Uterus (tissue), 4 donors: ENCODE data around the gene SLC17A4. TPM values are rescaled to one million over a fixed set of nuclear protein-coding genes. Genes with fewer than 3 reads are reported as not detected.

Experiments used
- DNase-seq, 2 donors: peaks; one replicate each; pipeline ENCODE4 v3.0.0-alpha.2; 2019 to 2020
- H3K27ac ChIP-seq, 2 donors: fragments of 200-600 bp; sonication (generic); 1 replicate in 1 of 2; 2 replicates in 1 of 2; pipeline ENCODE4 v1.5.1; 2016 to 2018
- H3K27me3 ChIP-seq, 2 donors: fragments of 200-600 bp; sonication (generic); one replicate each; pipeline ENCODE4 v1.5.1; 2018 to 2019; ENCODE audit warnings: control low read depth in 1 of 2
- H3K36me3 ChIP-seq, 2 donors: fragments of 200-600 bp; sonication (generic); one replicate each; pipeline ENCODE4 v1.5.1; 2019; ENCODE audit warnings: control low read depth in 1 of 2
- H3K4me1 ChIP-seq, 2 donors: fragments of 200-600 bp; sonication (generic); one replicate each; pipeline ENCODE4 v1.5.1; 2018 to 2019; ENCODE audit warnings: control low read depth in 1 of 2
- H3K4me3 ChIP-seq, 2 donors: fragments of 200-600 bp; sonication (generic); 1 replicate in 1 of 2; 2 replicates in 1 of 2; pipeline ENCODE4 v1.5.1; 2018 to 2019; ENCODE audit warnings: mild to moderate bottlenecking in 1 of 2
- H3K9me3 ChIP-seq, 2 donors: fragments of 200-600 bp; sonication (generic); one replicate each; pipeline ENCODE4 v1.5.1; 2019; ENCODE audit warnings: control low read depth in 1 of 2
- POLR2A ChIP-seq, 2 donors: fragments of 450-650 bp; IDR thresholded peaks; one replicate each; pipeline ENCODE4 v1.6.1; 2016; ENCODE audit warnings: antibody characterized with exemption in 2 of 2, mild to moderate bottlenecking in 1 of 2, moderate library complexity in 1 of 2
- intact Hi-C: fragments of 100-400 bp; cut with DNase I; formaldehyde crosslinking; loops from one replicate; pipeline ENCODE4 v1.15.1; 2023; ENCODE audit warnings: low total_unique reads
- total RNA-seq, 4 donors: library from RNA; depleted of rRNA in 3 of 4; stranded (reverse); fragments of >200 nt in 3 of 4; gene quantifications; one replicate each; pipeline versions ENCODE4 v1.1.0 to v1.2.4, GENCODE V29; 2014 to 2023
- TF ChIP-seq, protein P1 (sequence below), 4 experiments: fragments of 200-600 bp in 2 of 4; fragments of 450-650 bp in 2 of 4; sonication (generic) in 2 of 4; IDR thresholded peaks; one replicate each; pipeline ENCODE4 v1.5.1; 2016 to 2019; ENCODE audit warnings: antibody characterized with exemption in 4 of 4, mild to moderate bottlenecking in 2 of 4, moderate library complexity in 1 of 4
- donor health status: DM: yes; HTN: yes; CAD: no.

The SLC17A4 gene
- total RNA-seq, 4 donors from 2014 or later = under 0.01 TPM; not detected in 3

- intact Hi-C loops = no loop called here
- Histone ChIP-seq H3K36me3 (no peaks in the 10 kb centered on the region), H3K27me3 (no peaks in the 10 kb centered on the region), H3K27ac (no peak overlapping the region), H3K4me3 (no peak overlapping the region), H3K9me3 (no peaks in the 10 kb centered on the region), H3K4me1 (no peaks in the 10 kb centered on the region)
- TF ChIP-seq, protein P1, sequence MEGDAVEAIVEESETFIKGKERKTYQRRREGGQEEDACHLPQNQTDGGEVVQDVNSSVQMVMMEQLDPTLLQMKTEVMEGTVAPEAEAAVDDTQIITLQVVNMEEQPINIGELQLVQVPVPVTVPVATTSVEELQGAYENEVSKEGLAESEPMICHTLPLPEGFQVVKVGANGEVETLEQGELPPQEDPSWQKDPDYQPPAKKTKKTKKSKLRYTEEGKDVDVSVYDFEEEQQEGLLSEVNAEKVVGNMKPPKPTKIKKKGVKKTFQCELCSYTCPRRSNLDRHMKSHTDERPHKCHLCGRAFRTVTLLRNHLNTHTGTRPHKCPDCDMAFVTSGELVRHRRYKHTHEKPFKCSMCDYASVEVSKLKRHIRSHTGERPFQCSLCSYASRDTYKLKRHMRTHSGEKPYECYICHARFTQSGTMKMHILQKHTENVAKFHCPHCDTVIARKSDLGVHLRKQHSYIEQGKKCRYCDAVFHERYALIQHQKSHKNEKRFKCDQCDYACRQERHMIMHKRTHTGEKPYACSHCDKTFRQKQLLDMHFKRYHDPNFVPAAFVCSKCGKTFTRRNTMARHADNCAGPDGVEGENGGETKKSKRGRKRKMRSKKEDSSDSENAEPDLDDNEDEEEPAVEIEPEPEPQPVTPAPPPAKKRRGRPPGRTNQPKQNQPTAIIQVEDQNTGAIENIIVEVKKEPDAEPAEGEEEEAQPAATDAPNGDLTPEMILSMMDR (IDR thresholded peaks at IDR 0.05) = no peak
- no peak for TF ChIP-seq POLR2A (IDR thresholded peaks at IDR 0.05)
- DNase-seq = no peak
Observed at GRCh38 chr6:25829375-25829774, 74.8 kb downstream of the SLC17A4 start.

DNA sequence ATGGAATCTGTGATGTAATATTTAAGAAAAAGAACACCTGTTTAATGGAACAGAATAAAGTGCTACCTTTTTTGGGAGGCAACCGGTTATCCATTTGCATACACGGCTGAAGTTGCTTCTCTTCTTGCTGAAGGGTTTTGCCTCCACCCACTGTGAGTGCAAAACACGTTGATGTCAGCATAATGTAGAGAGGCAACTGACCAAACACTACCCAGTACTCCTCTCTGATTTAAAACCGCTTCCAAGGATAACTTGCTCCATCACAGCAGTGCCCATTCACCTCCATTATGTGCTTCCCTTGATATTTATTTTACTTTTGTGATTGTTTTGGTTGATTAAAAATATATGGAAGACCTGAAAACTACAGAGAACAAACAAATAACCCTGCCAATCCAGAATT lies 75.9 kb downstream of the SLC17A4 start:
- Histone ChIP-seq H3K4me3 (no peak overlapping the region), H3K4me1 (no peaks in the 10 kb centered on the region), H3K27ac (no peak overlapping the region), H3K9me3 (no peaks in the 10 kb centered on the region), H3K27me3 (no peaks in the 10 kb centered on the region), H3K36me3 (no peaks in the 10 kb centered on the region)
- TF ChIP-seq, protein P1 (IDR thresholded peaks at IDR 0.05) = no peak
- no peak for TF ChIP-seq POLR2A (IDR thresholded peaks at IDR 0.05)
- no peak for DNase-seq
- intact Hi-C loops = no loop called here

Other genes with a start within 250 kb of the SLC17A4 start
- gene SCGN, start 102.5 kb upstream of the SLC17A4 start, total RNA-seq = under 1 TPM in 1 of 4 donors, not detected in 3; 0.30 TPM
- not detected for gene SLC17A1, start 77.3 kb downstream of the SLC17A4 start, total RNA-seq
- gene SLC17A3, start 119.5 kb downstream of the SLC17A4 start, total RNA-seq = not detected
- not detected for gene SLC17A2, start 175.9 kb downstream of the SLC17A4 start, total RNA-seq
- 10 to 100 TPM in 3 of 4 donors, 1 to 10 TPM in 1; 9.1 to 18.5 (median 10.6) TPM for gene TRIM38, start 208.1 kb downstream of the SLC17A4 start, total RNA-seq